HEK293 (cell line): Measurements from ENCODE around the gene PAF1.
A peak's percentile ranks its signal among the peaks of the same experiment; 100 is the strongest.

Source experiments
- BCL11B ChIP-seq: fragments of 450-650 bp; formaldehyde crosslinking; IDR thresholded peaks from 2 replicates; pipeline ENCODE4 v1.5.1; 2016; ENCODE audit warnings: low read depth, missing biosample characterization, missing genetic modification characterization
- EGR2 ChIP-seq: fragments of 450-650 bp; formaldehyde crosslinking; IDR thresholded peaks from 2 replicates; pipeline ENCODE4 v1.5.1; 2016; ENCODE audit warnings: low read depth, missing biosample characterization, missing genetic modification characterization
- HOXC10 ChIP-seq: sonication (generic); formaldehyde crosslinking; IDR thresholded peaks from 2 replicates; pipeline ENCODE4 v1.8.1; 2023; ENCODE audit warnings: mild to moderate bottlenecking, missing genetic modification reagents
- HOXD13 ChIP-seq: sonication (generic); formaldehyde crosslinking; IDR thresholded peaks from 2 replicates; pipeline ENCODE4 v1.8.0; 2022; ENCODE audit warnings: missing genetic modification reagents, borderline replicate concordance
- IKZF3 ChIP-seq: fragments of 450-650 bp; IDR thresholded peaks from 2 replicates; pipeline ENCODE4 v1.5.0; 2018; ENCODE audit warnings: missing biosample characterization, mild to moderate bottlenecking, missing genetic modification characterization, moderate library complexity
- KLF7 ChIP-seq: fragments of 450-650 bp; formaldehyde crosslinking; IDR thresholded peaks from 2 replicates; pipeline ENCODE4 v1.5.1; 2016; ENCODE audit warnings: missing biosample characterization, missing genetic modification characterization, borderline replicate concordance
- REPIN1 ChIP-seq: fragments of 450-650 bp; formaldehyde crosslinking; IDR thresholded peaks from 2 replicates; pipeline ENCODE4 v1.5.1; 2017; ENCODE audit warnings: missing biosample characterization, missing genetic modification characterization, low read depth
- SP2 ChIP-seq: fragments of 450-650 bp; formaldehyde crosslinking; IDR thresholded peaks from 2 replicates; pipeline ENCODE4 v1.5.1; 2016; ENCODE audit warnings: missing biosample characterization, missing genetic modification characterization
- YY1 ChIP-seq: fragments of 450-650 bp; formaldehyde crosslinking; IDR thresholded peaks from 2 replicates; pipeline ENCODE4 v1.5.1; 2018; ENCODE audit warnings: missing biosample characterization, missing genetic modification characterization
- ZBTB10 ChIP-seq: fragments of 450-650 bp; formaldehyde crosslinking; IDR thresholded peaks from 2 replicates; pipeline ENCODE4 v1.5.1; 2016; ENCODE audit warnings: missing biosample characterization, missing genetic modification characterization
- ZBTB11 ChIP-seq: fragments of 450-650 bp; formaldehyde crosslinking; conservative IDR thresholded peaks from 2 replicates; pipeline ENCODE4 v1.5.1; 2016; ENCODE audit warnings: low read depth, missing biosample characterization, missing genetic modification characterization
- ZBTB17 ChIP-seq: fragments of 450-650 bp; formaldehyde crosslinking; IDR thresholded peaks from 2 replicates; pipeline ENCODE4 v1.5.1; 2016; ENCODE audit warnings: missing biosample characterization, missing genetic modification characterization
- ZBTB44 ChIP-seq: fragments of 450-650 bp; IDR thresholded peaks from 2 replicates; pipeline ENCODE4 v1.5.1; 2018; ENCODE audit warnings: missing biosample characterization, mild to moderate bottlenecking, missing genetic modification characterization
- ZIC2 ChIP-seq: fragments of 450-650 bp; formaldehyde crosslinking; IDR thresholded peaks from 2 replicates; pipeline ENCODE4 v1.5.1; 2016; ENCODE audit warnings: missing biosample characterization, missing genetic modification characterization
- ZNF132 ChIP-seq: fragments of 450-650 bp; formaldehyde crosslinking; IDR thresholded peaks from 2 replicates; pipeline ENCODE4 v1.5.1; 2017; ENCODE audit warnings: missing biosample characterization, missing genetic modification characterization, borderline replicate concordance
- ZNF239 ChIP-seq: fragments of 450-650 bp; formaldehyde crosslinking; IDR thresholded peaks from 2 replicates; pipeline ENCODE4 v1.5.1; 2016; ENCODE audit warnings: missing biosample characterization, missing genetic modification characterization
- ZNF26 ChIP-seq: fragments of 450-650 bp; formaldehyde crosslinking; IDR thresholded peaks from 2 replicates; pipeline ENCODE4 v1.5.1; 2016; ENCODE audit warnings: missing biosample characterization, missing genetic modification characterization
- ZNF335 ChIP-seq: fragments of 450-650 bp; formaldehyde crosslinking; conservative IDR thresholded peaks from 2 replicates; pipeline ENCODE4 v1.5.1; 2016; ENCODE audit warnings: missing biosample characterization, missing genetic modification characterization
- ZNF501 ChIP-seq: fragments of 450-650 bp; formaldehyde crosslinking; IDR thresholded peaks from 2 replicates; pipeline ENCODE4 v1.5.1; 2016; ENCODE audit warnings: missing biosample characterization, missing genetic modification characterization
- ZNF621 ChIP-seq: fragments of 450-650 bp; formaldehyde crosslinking; IDR thresholded peaks from 2 replicates; pipeline ENCODE4 v1.5.1; 2017; ENCODE audit warnings: missing biosample characterization, missing genetic modification characterization
- ZNF707 ChIP-seq: fragments of 450-650 bp; formaldehyde crosslinking; IDR thresholded peaks from 2 replicates; pipeline ENCODE4 v1.5.1; 2016; ENCODE audit warnings: missing biosample characterization, missing genetic modification characterization
- ZNF830 ChIP-seq: fragments of 450-650 bp; IDR thresholded peaks from 2 replicates; pipeline ENCODE4 v1.5.0; 2018; ENCODE audit warnings: missing biosample characterization, missing genetic modification characterization, low read depth, mild to moderate bottlenecking, moderate library complexity
- ZSCAN4 ChIP-seq: fragments of 450-650 bp; formaldehyde crosslinking; IDR thresholded peaks from 2 replicates; pipeline ENCODE4 v1.5.1; 2017; ENCODE audit warnings: missing biosample characterization, missing genetic modification characterization
- TF ChIP-seq, protein P1 (sequence below): fragments of 450-650 bp; formaldehyde crosslinking; IDR thresholded peaks from 2 replicates; pipeline ENCODE4 v1.5.1; 2016; ENCODE audit warnings: missing biosample characterization, missing genetic modification characterization

PAF1 gene

DNA sequence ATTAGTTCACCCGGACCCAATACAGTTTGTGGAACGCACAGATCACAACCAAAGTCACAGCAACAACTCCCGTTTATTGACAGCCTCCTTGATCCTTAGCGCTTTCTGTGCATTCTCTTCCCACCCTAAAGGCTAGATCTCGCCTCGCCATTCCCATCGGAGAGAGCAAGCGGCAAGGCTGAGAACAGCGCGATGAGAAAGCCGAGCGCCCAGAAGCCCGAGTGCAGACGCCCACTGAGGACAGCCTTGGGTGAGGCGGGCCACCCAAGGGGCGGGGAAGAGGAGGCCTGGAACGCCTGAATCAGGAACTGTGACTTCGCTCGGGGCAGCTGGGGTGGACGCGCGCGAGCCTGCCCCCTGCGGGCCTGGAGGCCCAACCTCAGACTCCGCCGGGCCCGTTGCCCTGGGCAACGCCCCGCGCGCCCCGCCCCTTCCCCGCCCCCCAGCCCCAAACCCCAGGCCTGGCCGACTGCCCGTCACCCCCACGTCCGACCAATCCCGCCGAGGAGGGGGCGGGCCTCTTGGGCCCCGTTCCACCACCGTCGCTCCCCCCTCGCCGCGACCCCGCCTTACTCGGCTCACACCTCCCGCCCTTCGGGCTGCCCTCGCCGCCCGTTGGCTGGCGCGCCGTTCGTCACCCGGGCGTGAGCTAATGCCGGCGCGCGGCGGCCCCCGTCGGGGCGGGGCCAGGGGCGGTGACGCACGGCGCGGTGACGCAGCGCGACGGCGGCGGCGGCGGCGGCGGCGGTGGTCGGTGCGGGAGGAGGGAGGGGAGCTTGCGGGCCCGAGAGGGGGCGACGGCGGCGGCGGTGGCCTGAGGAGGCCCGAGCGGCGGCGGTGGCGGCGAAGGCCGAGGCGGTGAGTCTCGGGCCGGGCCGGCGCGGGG is 48.9 kb downstream of the PAF1 start, which contains the start of gene SAMD4B (continued):
- TF ChIP-seq ZNF132 (tag by site-specific recombination), result no peak
- TF ChIP-seq BCL11B (tag by site-specific recombination), result peak; percentile 84; the same call in 1 of the 2 replicates
- no peak for TF ChIP-seq ZNF239 (tag by site-specific recombination)
- peak; percentile 71 for TF ChIP-seq ZIC2 (tag by site-specific recombination)
- TF ChIP-seq ZNF501 (tag by site-specific recombination), result peak; percentile 100
- no peak for TF ChIP-seq ZNF621 (tag by site-specific recombination)
- TF ChIP-seq ZBTB44 (tag by site-specific recombination), result no peak; the same call in 1 of the 2 replicates
- peak; percentile 97; the same call in 1 of the 2 replicates for TF ChIP-seq REPIN1 (tag by site-specific recombination)
- peak; percentile 98 for TF ChIP-seq ZBTB10 (tag by site-specific recombination)
- no peak for TF ChIP-seq ZNF26 (tag by site-specific recombination)
- peak; percentile 87 for TF ChIP-seq EGR2
- no peak for TF ChIP-seq ZNF830 (tag by site-specific recombination)
- TF ChIP-seq KLF7 (tag by site-specific recombination), result peak; percentile 94
- no peak for TF ChIP-seq HOXC10 (CRISPR knock-in tag)
- peak; percentile 93 for TF ChIP-seq SP2 (tag by site-specific recombination)
- no peak for TF ChIP-seq ZNF707 (tag by site-specific recombination)
- peak; percentile 95 for TF ChIP-seq ZBTB11
- peak; percentile 100 for TF ChIP-seq ZNF335 (tag by site-specific recombination)
- TF ChIP-seq, protein P1, sequence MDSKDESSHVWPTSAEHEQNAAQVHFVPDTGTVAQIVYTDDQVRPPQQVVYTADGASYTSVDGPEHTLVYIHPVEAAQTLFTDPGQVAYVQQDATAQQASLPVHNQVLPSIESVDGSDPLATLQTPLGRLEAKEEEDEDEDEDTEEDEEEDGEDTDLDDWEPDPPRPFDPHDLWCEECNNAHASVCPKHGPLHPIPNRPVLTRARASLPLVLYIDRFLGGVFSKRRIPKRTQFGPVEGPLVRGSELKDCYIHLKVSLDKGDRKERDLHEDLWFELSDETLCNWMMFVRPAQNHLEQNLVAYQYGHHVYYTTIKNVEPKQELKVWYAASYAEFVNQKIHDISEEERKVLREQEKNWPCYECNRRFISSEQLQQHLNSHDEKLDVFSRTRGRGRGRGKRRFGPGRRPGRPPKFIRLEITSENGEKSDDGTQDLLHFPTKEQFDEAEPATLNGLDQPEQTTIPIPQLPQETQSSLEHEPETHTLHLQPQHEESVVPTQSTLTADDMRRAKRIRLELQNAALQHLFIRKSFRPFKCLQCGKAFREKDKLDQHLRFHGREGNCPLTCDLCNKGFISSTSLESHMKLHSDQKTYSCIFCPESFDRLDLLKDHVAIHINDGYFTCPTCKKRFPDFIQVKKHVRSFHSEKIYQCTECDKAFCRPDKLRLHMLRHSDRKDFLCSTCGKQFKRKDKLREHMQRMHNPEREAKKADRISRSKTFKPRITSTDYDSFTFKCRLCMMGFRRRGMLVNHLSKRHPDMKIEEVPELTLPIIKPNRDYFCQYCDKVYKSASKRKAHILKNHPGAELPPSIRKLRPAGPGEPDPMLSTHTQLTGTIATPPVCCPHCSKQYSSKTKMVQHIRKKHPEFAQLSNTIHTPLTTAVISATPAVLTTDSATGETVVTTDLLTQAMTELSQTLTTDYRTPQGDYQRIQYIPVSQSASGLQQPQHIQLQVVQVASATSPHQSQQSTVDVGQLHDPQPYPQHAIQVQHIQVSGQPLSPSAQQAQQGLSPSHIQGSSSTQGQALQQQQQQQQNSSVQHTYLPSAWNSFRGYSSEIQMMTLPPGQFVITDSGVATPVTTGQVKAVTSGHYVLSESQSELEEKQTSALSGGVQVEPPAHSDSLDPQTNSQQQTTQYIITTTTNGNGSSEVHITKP (tag by site-specific recombination), result peak; percentile 88
- peak; percentile 100 for TF ChIP-seq ZBTB17
- no peak for TF ChIP-seq YY1 (tag by site-specific recombination)
- TF ChIP-seq HOXD13 (CRISPR knock-in tag), result no peak
- peak; percentile 38; the same call in 1 of the 2 replicates for TF ChIP-seq ZSCAN4 (tag by site-specific recombination)
- peak; percentile 75 for TF ChIP-seq IKZF3 (tag by site-specific recombination)
